Mucosa of rectum (tissue), 2 donors: Measurements from ENCODE around the gene RASA3.

ENCODE experiments used
- H3K27ac ChIP-seq, 2 donors: one replicate each; pipeline ENCODE4 v1.7.0; 2013; ENCODE audit warnings: inconsistent platforms in 2 of 2, low read depth in 2 of 2, low read length in 2 of 2
- H3K27me3 ChIP-seq, 2 donors: one replicate each; pipeline ENCODE4 v1.7.0; 2013; ENCODE audit warnings: low read length in 2 of 2; ENCODE audit not compliant: control insufficient read depth in 2 of 2, insufficient read depth in 2 of 2
- H3K36me3 ChIP-seq, 2 donors: one replicate each; pipeline ENCODE4 v1.7.0; 2013; ENCODE audit warnings: low read length in 2 of 2; ENCODE audit not compliant: control insufficient read depth in 2 of 2, insufficient read depth in 2 of 2
- H3K4me1 ChIP-seq, 2 donors: one replicate each; pipeline ENCODE4 v1.7.0; 2013; ENCODE audit warnings: low read length in 2 of 2, mild to moderate bottlenecking in 1 of 2; ENCODE audit not compliant: control insufficient read depth in 2 of 2, insufficient read depth in 2 of 2
- H3K4me3 ChIP-seq, 2 donors: one replicate each; pipeline ENCODE4 v1.7.0; 2013; ENCODE audit warnings: low read length in 2 of 2
- H3K9ac ChIP-seq, 2 donors: one replicate each; pipeline ENCODE4 v1.7.0; 2013; ENCODE audit warnings: low read length in 2 of 2, low read depth in 1 of 2, mild to moderate bottlenecking in 1 of 2
- H3K9me3 ChIP-seq, 2 donors: one replicate each; pipeline ENCODE4 v1.7.0; 2013; ENCODE audit warnings: low read length in 2 of 2; ENCODE audit not compliant: control insufficient read depth in 2 of 2
- donor health status: healthy.
- donor health status: Normal muscosa, but diverticular disease.

Gene RASA3

GRCh38 chr13:113974304-113975281 lies 157.8 kb downstream of the RASA3 start:
- peaks cover 9% of the 10 kb centered on the region in 2 donors for H3K36me3 ChIP-seq
- peaks cover 14 to 18% of the 10 kb centered on the region in 2 donors for H3K4me1 ChIP-seq
- H3K9ac ChIP-seq = no peak overlapping the region
- H3K27ac ChIP-seq = no peak overlapping the region
- H3K9me3 ChIP-seq = no peaks in the 10 kb centered on the region
- no peak overlapping the region for H3K4me3 ChIP-seq
- H3K27me3 ChIP-seq = no peaks in the 10 kb centered on the region

- Histone ChIP-seq H3K9me3 (no peaks in the 10 kb centered on the region), H3K27me3 (no peaks in the 10 kb centered on the region), H3K9ac (no peak within 1 kb of the TSS), H3K36me3 (peaks cover 0 to 2% of the 10 kb centered on the region in 2 donors), H3K27ac (no peak within 1 kb of the TSS), H3K4me3 (no peak within 1 kb of the TSS), H3K4me1 (peaks cover 15 to 20% of the 10 kb centered on the region in 2 donors)
These were observed 158.9 kb downstream of the RASA3 start, which contains the start of gene C13orf46 for GRCh38 chr13:113973218-113974164. Gene C13orf46 (minus strand): TSS chr13:113974076. CDS start chr13:113973997, 79 bp downstream.

GRCh38 chr13:113972451-113973217 lies 159.8 kb downstream of the RASA3 start:
- no peaks in the 10 kb centered on the region for H3K27me3 ChIP-seq
- H3K4me3 ChIP-seq = no peak overlapping the region
- no peak overlapping the region for H3K9ac ChIP-seq
- peaks cover 15 to 20% of the 10 kb centered on the region in 2 donors for H3K4me1 ChIP-seq
- no peak overlapping the region for H3K27ac ChIP-seq
- peaks cover 0 to 2% of the 10 kb centered on the region in 2 donors for H3K36me3 ChIP-seq
- no peaks in the 10 kb centered on the region for H3K9me3 ChIP-seq

- no peak overlapping the region for H3K4me3 ChIP-seq
- H3K4me1 ChIP-seq = peaks cover 15 to 20% of the 10 kb centered on the region in 2 donors
- no peaks in the 10 kb centered on the region for H3K27me3 ChIP-seq
- peak overlapping the region in 1 of 2 donors; percentile 61 for H3K9ac ChIP-seq
- H3K9me3 ChIP-seq = no peaks in the 10 kb centered on the region
- peak overlapping the region; percentile 86 to 87 for H3K27ac ChIP-seq
- H3K36me3 ChIP-seq = no peaks in the 10 kb centered on the region
These were observed 160.8 kb downstream of the RASA3 start for GRCh38 chr13:113971471-113972231.

GRCh38 chr13:113970810-113971470 lies 161.5 kb downstream of the RASA3 start:
- peaks cover 15 to 20% of the 10 kb centered on the region in 2 donors for H3K4me1 ChIP-seq
- H3K36me3 ChIP-seq = no peaks in the 10 kb centered on the region
- peak overlapping the region in 1 of 2 donors; percentile 61 for H3K9ac ChIP-seq
- H3K27ac ChIP-seq = peak overlapping the region; percentile 86 to 87
- H3K27me3 ChIP-seq = no peaks in the 10 kb centered on the region
- H3K9me3 ChIP-seq = no peaks in the 10 kb centered on the region
- H3K4me3 ChIP-seq = peak overlapping the region; percentile 52

- peaks cover 15 to 20% of the 10 kb centered on the region in 2 donors for H3K4me1 ChIP-seq
- H3K9ac ChIP-seq = peak overlapping the region; percentile 19 to 61
- peak overlapping the region; percentile 52 for H3K4me3 ChIP-seq
- no peaks in the 10 kb centered on the region for H3K9me3 ChIP-seq
- no peaks in the 10 kb centered on the region for H3K36me3 ChIP-seq
- H3K27me3 ChIP-seq = no peaks in the 10 kb centered on the region
- peak overlapping the region; percentile 86 to 87 for H3K27ac ChIP-seq
These were observed 162.3 kb downstream of the RASA3 start for GRCh38 chr13:113969973-113970611.

- peak overlapping the region in 1 of 2 donors; percentile 61 for H3K9ac ChIP-seq
- H3K9me3 ChIP-seq = no peaks in the 10 kb centered on the region
- peak overlapping the region; percentile 86 to 87 for H3K27ac ChIP-seq
- H3K4me3 ChIP-seq = no peak overlapping the region
- no peaks in the 10 kb centered on the region for H3K27me3 ChIP-seq
- peaks cover 15 to 20% of the 10 kb centered on the region in 2 donors for H3K4me1 ChIP-seq
- H3K36me3 ChIP-seq = no peaks in the 10 kb centered on the region
These were observed 163.0 kb downstream of the RASA3 start for GRCh38 chr13:113969311-113969972.
